Left lung (tissue), 10 donors: ENCODE results near the gene CARMIL1. TPM values are rescaled to one million over a fixed set of nuclear protein-coding genes. Genes with fewer than 3 reads are reported as not detected.

Experiments used
- ATAC-seq: fragments of 200-7000 bp; cut with Tn5 transposase; one replicate; pipeline ENCODE4 v1.9.1; 2020; ENCODE audit warnings: moderate library complexity
- DNase-seq, 4 donors: peaks; one replicate each; pipeline ENCODE4 v3.0.0-alpha.2; 2013 to 2020
- H3K27ac ChIP-seq, 2 donors: fragments of 200-600 bp; sonication (generic) in 1 of 2; one replicate each; pipeline versions ENCODE4 v1.5.0 to v1.8.0; 2020 to 2021
- H3K27me3 ChIP-seq, 2 donors: fragments of 200-600 bp; sonication (generic) in 1 of 2; one replicate each; pipeline versions ENCODE4 v1.5.0 to v1.8.0; 2020 to 2021
- H3K36me3 ChIP-seq, 2 donors: fragments of 200-600 bp; sonication (generic) in 1 of 2; one replicate each; pipeline versions ENCODE4 v1.5.0 to v1.8.0; 2020 to 2021
- H3K4me1 ChIP-seq, 2 donors: fragments of 200-600 bp; one replicate each; pipeline ENCODE4 v1.8.0; 2021
- H3K4me3 ChIP-seq, 2 donors: fragments of 200-600 bp; sonication (generic) in 1 of 2; one replicate each; pipeline versions ENCODE4 v1.5.0 to v1.8.0; 2020 to 2021; ENCODE audit warnings: mild to moderate bottlenecking in 1 of 2
- H3K9me3 ChIP-seq, 2 donors: fragments of 200-600 bp; sonication (generic) in 1 of 2; one replicate each; pipeline versions ENCODE4 v1.5.0 to v1.8.0; 2020 to 2021
- intact Hi-C, 2 donors: fragments of 100-400 bp; cut with DNase I; formaldehyde crosslinking; loops; one replicate each; pipeline versions ENCODE4 v1.11.2 to v1.14.2; 2022
- polyA plus RNA-seq, 6 donors: library from polyadenylated mRNA; unstranded; fragments of 120-200 nt; gene quantifications; one replicate each; pipeline ENCODE4 v1.2.1, GENCODE V29; 2013; ENCODE audit not compliant: insufficient read length in 6 of 6
- total RNA-seq, 2 donors: library from RNA; stranded (reverse); fragmentation: NEBNext Ultra II Directional; extraction: Animal tissue kit (Norgen Biotek cat#: 25700); gene quantifications; one replicate each; pipeline ENCODE4 v1.2.1, GENCODE V29; 2021
- TF ChIP-seq, protein P1 (sequence below), 2 donors: fragments of 200-600 bp; sonication (generic) in 1 of 2; IDR thresholded peaks; one replicate each; pipeline versions ENCODE4 v1.5.0 to v1.8.0; 2021; ENCODE audit warnings: antibody characterized with exemption in 2 of 2
- donor health status: DM: no; HTN: yes; CAD: no.
- donor health status: DM: no; HTN: no; CAD: no.

The CARMIL1 gene
- total and polyA plus RNA-seq, 8 donors = 16.4 to 32.8 (median 27.4) TPM

DNA sequence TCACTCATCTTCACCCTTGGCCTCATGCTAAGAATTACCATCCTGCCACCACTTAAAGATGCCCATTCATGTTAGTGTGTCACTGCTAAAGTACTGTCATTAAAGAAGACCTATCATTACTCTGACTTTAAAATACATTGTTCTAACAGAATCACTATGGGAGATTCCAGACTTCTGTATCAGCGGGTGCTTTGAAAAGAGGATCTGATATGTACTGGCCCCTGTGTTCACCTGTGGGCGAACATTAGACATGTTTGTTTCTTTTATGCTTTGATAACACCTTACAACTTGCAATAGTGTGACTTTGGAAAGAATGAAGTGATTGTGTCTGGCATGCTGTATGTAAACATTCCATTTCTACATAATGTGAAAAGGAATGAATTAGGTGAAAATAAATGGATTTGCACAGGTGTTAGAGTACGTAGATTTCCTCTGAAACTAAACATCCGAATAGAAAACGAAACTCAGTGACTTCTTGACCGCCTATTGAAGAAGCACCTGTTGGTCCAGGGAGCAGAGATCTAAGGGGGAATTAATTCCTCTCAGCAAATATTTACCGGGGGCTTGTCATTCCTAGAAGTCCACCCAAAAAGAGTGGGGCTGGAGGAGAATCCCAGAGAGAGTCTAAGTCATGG is 132.3 kb downstream of the CARMIL1 start:
- ATAC-seq (peak; percentile 9), DNase-seq (no peak)
- intact Hi-C loops = no loop called here
- Histone ChIP-seq H3K27me3 (no peaks in the 10 kb centered on the region), H3K9me3 (no peaks in the 10 kb centered on the region), H3K36me3 (no peaks in the 10 kb centered on the region), H3K27ac (no peak overlapping the region), H3K4me3 (no peak overlapping the region), H3K4me1 (peaks cover 0 to 19% of the 10 kb centered on the region in 2 donors)
- TF ChIP-seq, protein P1, sequence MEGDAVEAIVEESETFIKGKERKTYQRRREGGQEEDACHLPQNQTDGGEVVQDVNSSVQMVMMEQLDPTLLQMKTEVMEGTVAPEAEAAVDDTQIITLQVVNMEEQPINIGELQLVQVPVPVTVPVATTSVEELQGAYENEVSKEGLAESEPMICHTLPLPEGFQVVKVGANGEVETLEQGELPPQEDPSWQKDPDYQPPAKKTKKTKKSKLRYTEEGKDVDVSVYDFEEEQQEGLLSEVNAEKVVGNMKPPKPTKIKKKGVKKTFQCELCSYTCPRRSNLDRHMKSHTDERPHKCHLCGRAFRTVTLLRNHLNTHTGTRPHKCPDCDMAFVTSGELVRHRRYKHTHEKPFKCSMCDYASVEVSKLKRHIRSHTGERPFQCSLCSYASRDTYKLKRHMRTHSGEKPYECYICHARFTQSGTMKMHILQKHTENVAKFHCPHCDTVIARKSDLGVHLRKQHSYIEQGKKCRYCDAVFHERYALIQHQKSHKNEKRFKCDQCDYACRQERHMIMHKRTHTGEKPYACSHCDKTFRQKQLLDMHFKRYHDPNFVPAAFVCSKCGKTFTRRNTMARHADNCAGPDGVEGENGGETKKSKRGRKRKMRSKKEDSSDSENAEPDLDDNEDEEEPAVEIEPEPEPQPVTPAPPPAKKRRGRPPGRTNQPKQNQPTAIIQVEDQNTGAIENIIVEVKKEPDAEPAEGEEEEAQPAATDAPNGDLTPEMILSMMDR (IDR thresholded peaks at IDR 0.05) = no peak

- TF ChIP-seq, protein P1 (IDR thresholded peaks at IDR 0.05) = no peak
- no peaks in the 10 kb centered on the region for H3K27me3 ChIP-seq
- ATAC-seq = no peak
Measured at GRCh38 chr6:25413207-25413905, 134.2 kb downstream of the CARMIL1 start.

DNA sequence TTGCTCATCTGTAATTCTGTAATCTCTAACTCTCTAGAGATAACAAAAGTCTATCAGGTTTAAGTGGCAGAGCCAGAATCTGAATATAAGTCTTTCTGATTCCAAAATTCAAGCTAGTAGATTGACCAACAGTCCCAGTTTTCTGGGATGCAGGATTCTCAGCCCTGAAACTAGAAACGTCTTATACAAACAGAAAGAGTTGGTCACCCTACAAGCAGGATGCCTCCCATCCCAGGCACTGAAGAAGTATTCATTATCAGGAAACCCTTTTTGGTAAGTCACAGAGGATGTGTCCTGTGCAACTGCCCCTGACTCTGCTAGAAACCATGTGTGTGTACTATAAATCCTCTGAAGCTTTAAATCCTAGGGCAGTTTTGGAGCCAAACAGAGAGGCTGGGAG is 135.0 kb downstream of the CARMIL1 start:
- Histone ChIP-seq H3K36me3 (no peaks in the 10 kb centered on the region), H3K27me3 (no peaks in the 10 kb centered on the region), H3K4me1 (peaks cover 0 to 30% of the 10 kb centered on the region in 2 donors), H3K4me3 (no peak overlapping the region), H3K27ac (no peak overlapping the region), H3K9me3 (no peaks in the 10 kb centered on the region)
- TF ChIP-seq, protein P1 (IDR thresholded peaks at IDR 0.05) = no peak
- ATAC-seq = no peak
- DNase-seq = no peak
- intact Hi-C loops = no loop called here

More at GRCh38 chr6:25413207-25413905, 134.2 kb downstream of the CARMIL1 start:
- intact Hi-C loops = no loop called here
- no peak for DNase-seq
- no peak overlapping the region for H3K4me3 ChIP-seq
- no peak overlapping the region for H3K27ac ChIP-seq
- H3K4me1 ChIP-seq = peaks cover 0 to 30% of the 10 kb centered on the region in 2 donors
- H3K9me3 ChIP-seq = no peaks in the 10 kb centered on the region
- H3K36me3 ChIP-seq = no peaks in the 10 kb centered on the region

GRCh38 chr6:25414755-25415154 is 135.6 kb downstream of the CARMIL1 start:
- Histone ChIP-seq H3K4me1 (peaks cover 0 to 30% of the 10 kb centered on the region in 2 donors), H3K4me3 (no peak overlapping the region), H3K36me3 (no peaks in the 10 kb centered on the region), H3K27me3 (no peaks in the 10 kb centered on the region), H3K27ac (no peak overlapping the region), H3K9me3 (no peaks in the 10 kb centered on the region)
- TF ChIP-seq, protein P1 (IDR thresholded peaks at IDR 0.05) = no peak
- DNase-seq = no peak
- intact Hi-C loops = no loop called here
- ATAC-seq = no peak

DNA sequence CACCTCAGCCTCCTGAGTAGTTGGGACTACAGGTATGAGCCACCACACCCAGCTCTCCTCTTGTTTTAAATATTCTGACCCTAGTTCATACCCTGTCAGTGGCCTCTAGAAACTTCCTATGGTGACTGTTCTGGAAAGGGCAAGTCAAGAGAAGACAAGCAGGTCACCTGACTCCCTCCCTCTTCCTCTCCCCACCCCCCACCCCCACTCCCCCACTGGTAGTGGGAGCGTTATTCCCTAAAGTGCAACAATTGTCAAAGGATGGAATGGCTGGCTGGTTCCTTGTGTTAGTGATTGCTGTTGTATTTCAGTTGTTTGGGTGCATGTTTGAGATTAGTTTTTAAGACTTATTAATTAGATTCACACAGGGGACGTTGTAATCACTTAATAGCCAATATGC is 136.1 kb downstream of the CARMIL1 start:
- Histone ChIP-seq H3K4me1 (peaks cover 0 to 30% of the 10 kb centered on the region in 2 donors), H3K27me3 (no peaks in the 10 kb centered on the region), H3K9me3 (no peaks in the 10 kb centered on the region), H3K27ac (no peak overlapping the region), H3K36me3 (no peaks in the 10 kb centered on the region), H3K4me3 (no peak overlapping the region)
- intact Hi-C loops = no loop called here
- DNase-seq = no peak
- no peak for ATAC-seq
- TF ChIP-seq, protein P1 (IDR thresholded peaks at IDR 0.05) = no peak
